Measurements from ENCODE around the gene C1orf116.

C1orf116 gene

GRCh38 chr1:207006083-207006482 is 26.5 kb downstream of the C1orf116 start:
- TF ChIP-seq REST (IDR thresholded peaks at IDR 0.05; ENCODE audit: insufficient read depth in 1 of 2, low read depth in 2 of 2, low read length in 2 of 2): no peak
- TF ChIP-seq POLR2AphosphoS5 (IDR thresholded peaks at IDR 0.05; ENCODE audit: low read depth, low read length): no peak
- TF ChIP-seq FOXP2 (optimal IDR thresholded peaks at IDR 0.05; ENCODE audit: borderline replicate concordance, extremely low read depth, extremely low read length, insufficient read depth): no peak
- no peak for TF ChIP-seq SIN3A (IDR thresholded peaks at IDR 0.05; ENCODE audit: borderline replicate concordance, insufficient read depth, low read length)
- no peak for TF ChIP-seq TAF1 (IDR thresholded peaks at IDR 0.05; ENCODE audit: borderline replicate concordance, insufficient read depth, low read length)

- no peak for TF ChIP-seq TAF1 (IDR thresholded peaks at IDR 0.05; ENCODE audit: borderline replicate concordance, insufficient read depth, low read length)
- TF ChIP-seq REST (IDR thresholded peaks at IDR 0.05; ENCODE audit: insufficient read depth in 1 of 2, low read depth in 2 of 2, low read length in 2 of 2): no peak
- no peak for TF ChIP-seq SIN3A (IDR thresholded peaks at IDR 0.05; ENCODE audit: borderline replicate concordance, insufficient read depth, low read length)
- TF ChIP-seq FOXP2 (optimal IDR thresholded peaks at IDR 0.05; ENCODE audit: borderline replicate concordance, extremely low read depth, extremely low read length, insufficient read depth): no peak
- TF ChIP-seq POLR2AphosphoS5 (IDR thresholded peaks at IDR 0.05; ENCODE audit: low read depth, low read length): no peak
These were observed 27.4 kb downstream of the C1orf116 start for GRCh38 chr1:207004931-207005830.

- TF ChIP-seq REST (IDR thresholded peaks at IDR 0.05; ENCODE audit: insufficient read depth in 1 of 2, low read depth in 2 of 2, low read length in 2 of 2): no peak
- TF ChIP-seq SIN3A (IDR thresholded peaks at IDR 0.05; ENCODE audit: borderline replicate concordance, insufficient read depth, low read length): no peak
- TF ChIP-seq POLR2AphosphoS5 (IDR thresholded peaks at IDR 0.05; ENCODE audit: low read depth, low read length): no peak
- no peak for TF ChIP-seq FOXP2 (optimal IDR thresholded peaks at IDR 0.05; ENCODE audit: borderline replicate concordance, extremely low read depth, extremely low read length, insufficient read depth)
- no peak for TF ChIP-seq TAF1 (IDR thresholded peaks at IDR 0.05; ENCODE audit: borderline replicate concordance, insufficient read depth, low read length)
These were observed 29.3 kb downstream of the C1orf116 start for GRCh38 chr1:207003210-207003609.

- TF ChIP-seq SIN3A (IDR thresholded peaks at IDR 0.05; ENCODE audit: borderline replicate concordance, insufficient read depth, low read length) (no peak), POLR2AphosphoS5 (IDR thresholded peaks at IDR 0.05; ENCODE audit: low read depth, low read length) (no peak), FOXP2 (optimal IDR thresholded peaks at IDR 0.05; ENCODE audit: borderline replicate concordance, extremely low read depth, extremely low read length, insufficient read depth) (no peak), TAF1 (IDR thresholded peaks at IDR 0.05; ENCODE audit: borderline replicate concordance, insufficient read depth, low read length) (no peak), REST (IDR thresholded peaks at IDR 0.05; ENCODE audit: insufficient read depth in 1 of 2, low read depth in 2 of 2, low read length in 2 of 2) (no peak)
These were observed 29.8 kb downstream of the C1orf116 start for GRCh38 chr1:207002724-207003146.

Measured in PFSK-1 (cell line).